ENCODE data around the gene SPATA21.

SPATA21 gene

DNA sequence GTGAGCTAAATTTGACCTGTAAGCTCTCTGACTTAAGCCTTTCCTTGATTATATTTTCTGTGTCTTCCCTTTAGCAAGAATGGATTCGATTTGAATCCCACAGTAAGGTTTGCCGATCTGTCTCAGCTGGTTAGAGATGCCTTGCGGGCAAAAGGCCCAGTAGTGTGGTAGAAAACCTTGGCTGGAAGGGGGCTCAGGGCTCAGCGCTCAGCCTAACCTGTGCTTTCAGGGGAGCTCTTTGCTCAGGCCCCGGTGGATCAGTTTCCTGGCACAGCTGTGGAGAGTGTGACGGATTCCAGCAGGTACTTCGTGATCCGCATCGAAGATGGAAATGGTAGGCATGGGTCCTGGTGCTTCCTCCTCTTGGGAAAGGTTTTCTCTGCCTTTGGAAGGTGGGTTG, 10.4 kb upstream of the SPATA21 start:
- TF ChIP-seq, protein P1, sequence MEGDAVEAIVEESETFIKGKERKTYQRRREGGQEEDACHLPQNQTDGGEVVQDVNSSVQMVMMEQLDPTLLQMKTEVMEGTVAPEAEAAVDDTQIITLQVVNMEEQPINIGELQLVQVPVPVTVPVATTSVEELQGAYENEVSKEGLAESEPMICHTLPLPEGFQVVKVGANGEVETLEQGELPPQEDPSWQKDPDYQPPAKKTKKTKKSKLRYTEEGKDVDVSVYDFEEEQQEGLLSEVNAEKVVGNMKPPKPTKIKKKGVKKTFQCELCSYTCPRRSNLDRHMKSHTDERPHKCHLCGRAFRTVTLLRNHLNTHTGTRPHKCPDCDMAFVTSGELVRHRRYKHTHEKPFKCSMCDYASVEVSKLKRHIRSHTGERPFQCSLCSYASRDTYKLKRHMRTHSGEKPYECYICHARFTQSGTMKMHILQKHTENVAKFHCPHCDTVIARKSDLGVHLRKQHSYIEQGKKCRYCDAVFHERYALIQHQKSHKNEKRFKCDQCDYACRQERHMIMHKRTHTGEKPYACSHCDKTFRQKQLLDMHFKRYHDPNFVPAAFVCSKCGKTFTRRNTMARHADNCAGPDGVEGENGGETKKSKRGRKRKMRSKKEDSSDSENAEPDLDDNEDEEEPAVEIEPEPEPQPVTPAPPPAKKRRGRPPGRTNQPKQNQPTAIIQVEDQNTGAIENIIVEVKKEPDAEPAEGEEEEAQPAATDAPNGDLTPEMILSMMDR (IDR thresholded peaks at IDR 0.05; ENCODE audit: insufficient read depth, low read depth, low read length, missing control alignments): no peak
- no peak for DNase-seq (ENCODE audit: low read depth)

DNA sequence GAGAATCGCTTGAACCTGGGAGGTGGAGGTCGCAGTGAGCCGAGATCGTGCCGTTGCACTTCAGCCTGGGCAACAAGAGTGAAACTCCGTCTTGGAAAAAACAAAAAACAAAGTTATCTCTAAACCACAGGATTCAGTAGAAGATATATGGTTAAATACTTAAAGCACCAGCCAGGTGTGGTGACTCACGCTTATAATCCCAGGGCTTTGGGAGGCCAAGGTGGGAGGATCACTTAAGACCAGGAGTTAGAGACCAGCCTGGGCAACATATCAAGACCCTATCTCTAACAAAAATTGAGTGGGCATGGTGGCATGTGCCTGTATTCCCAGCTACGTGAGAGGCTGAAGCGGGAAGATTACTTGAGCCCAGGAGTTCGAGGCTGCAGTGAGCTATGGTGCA, 8.9 kb upstream of the SPATA21 start:
- H3K4me3 ChIP-seq (ENCODE audit: low read depth, low read length): no peak overlapping the region
- TF ChIP-seq, protein P1 (IDR thresholded peaks at IDR 0.05; ENCODE audit: insufficient read depth, low read depth, low read length, missing control alignments): no peak
- no peak for DNase-seq (ENCODE audit: low read depth)

More for the DNA sequence above, 10.4 kb upstream of the SPATA21 start:
- H3K4me3 ChIP-seq (ENCODE audit: low read depth, low read length): no peak overlapping the region

DNA sequence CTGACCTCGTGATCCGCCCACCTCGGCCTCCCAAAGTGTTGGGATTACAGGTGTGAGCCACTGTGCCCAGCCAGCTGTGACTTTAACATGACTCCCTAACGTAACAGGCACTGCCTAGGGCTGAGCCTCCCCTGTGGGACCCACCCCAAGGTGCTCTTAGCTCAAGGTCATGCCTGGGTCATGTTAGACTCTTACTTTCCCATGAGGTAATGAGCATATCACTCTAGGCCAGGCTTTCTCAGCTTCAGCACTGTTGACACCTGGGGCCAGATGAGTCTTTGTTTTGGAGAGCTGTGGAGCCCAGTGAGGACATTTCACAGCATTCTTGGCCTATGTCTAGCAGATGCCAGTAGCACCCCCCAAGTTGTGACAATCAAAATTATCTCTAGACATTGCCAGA, 7.8 kb upstream of the SPATA21 start:
- DNase-seq (ENCODE audit: low read depth): no peak
- no peak overlapping the region for H3K4me3 ChIP-seq (ENCODE audit: low read depth, low read length)
- TF ChIP-seq, protein P1 (IDR thresholded peaks at IDR 0.05; ENCODE audit: insufficient read depth, low read depth, low read length, missing control alignments): no peak

DNA sequence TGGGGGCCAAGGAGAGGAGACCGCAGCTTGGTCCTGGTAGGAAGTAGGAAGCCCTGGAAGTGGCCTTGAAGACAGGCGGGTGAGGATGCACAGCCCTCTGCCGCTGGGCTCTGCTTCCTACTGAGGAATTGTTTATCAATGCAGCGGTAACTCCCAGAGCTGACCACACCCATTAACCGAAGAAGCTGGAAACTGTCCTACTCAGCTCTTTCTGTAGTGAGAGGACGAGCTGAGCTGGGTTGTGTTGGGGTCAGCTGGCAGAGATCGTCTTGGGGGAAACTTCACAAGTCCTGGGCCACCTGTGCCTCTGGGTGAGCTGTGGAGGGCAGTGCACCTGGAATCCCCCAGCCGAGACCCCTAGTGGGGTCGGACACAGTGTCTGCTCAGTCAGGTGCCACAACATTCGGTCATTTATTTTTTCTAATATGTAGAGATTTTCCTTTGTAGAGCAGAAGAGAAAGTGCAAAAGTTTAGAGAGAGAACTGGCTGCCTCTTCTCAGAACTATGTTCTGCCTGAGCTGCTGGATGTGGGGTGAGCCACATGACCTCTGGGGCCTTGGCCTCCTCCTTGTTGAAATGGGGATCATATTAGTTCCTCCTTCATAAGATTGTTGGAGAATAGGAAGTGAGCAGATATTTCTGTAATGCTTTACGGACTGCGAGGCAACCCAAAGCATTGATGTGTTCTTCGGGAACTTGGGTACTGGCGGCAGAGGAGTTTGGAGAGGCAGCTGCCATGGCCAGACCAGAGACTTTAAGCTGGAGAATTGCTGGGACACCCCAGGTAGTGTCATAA, 6.9 kb upstream of the SPATA21 start:
- DNase-seq (ENCODE audit: low read depth): no peak
- TF ChIP-seq, protein P1 (IDR thresholded peaks at IDR 0.05; ENCODE audit: insufficient read depth, low read depth, low read length, missing control alignments): no peak
- no peak overlapping the region for H3K4me3 ChIP-seq (ENCODE audit: low read depth, low read length)

DNA sequence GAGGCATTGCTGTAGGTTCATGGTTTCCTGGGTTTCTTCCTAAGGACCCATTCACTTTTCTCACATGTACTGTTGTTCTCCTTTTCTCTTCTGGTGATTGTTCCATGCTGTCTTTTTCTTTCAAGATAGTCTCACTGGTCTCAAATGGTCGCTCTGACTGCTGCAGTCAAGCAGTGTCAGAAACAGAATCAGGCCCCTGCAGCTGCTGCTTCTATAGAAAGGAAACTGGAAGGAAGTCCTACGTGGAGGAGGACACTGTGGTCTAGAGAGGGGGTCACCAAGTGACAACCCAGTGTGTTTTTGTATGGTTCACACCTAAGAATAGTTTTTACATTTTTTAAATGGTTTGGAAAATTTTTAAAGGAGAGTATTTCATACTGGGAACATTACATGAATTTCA, 5.7 kb upstream of the SPATA21 start:
- DNase-seq (ENCODE audit: low read depth): peak; percentile 25
- TF ChIP-seq, protein P1 (IDR thresholded peaks at IDR 0.05; ENCODE audit: insufficient read depth, low read depth, low read length, missing control alignments): no peak
- H3K4me3 ChIP-seq (ENCODE audit: low read depth, low read length): peak overlapping the region; percentile 96

DNA sequence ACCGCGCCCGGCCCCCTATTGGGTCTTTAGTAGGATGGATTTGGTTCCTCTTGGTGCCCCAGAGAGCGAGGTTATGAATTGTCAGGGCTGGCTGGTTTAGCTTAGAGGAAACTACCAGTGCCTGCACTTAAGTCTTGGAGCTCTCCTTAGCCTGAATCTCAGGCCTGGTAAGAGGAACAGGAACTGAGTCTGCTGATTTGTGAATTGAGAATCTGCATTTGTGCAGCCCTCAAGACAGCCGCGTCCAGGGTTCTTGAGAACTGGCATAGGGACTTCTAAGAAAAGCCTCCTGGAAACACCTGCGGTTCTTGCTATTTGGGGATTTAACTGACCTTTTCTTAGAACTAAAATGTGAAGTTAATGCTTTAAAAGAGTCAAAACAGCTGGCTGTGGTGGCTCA, 5.0 kb upstream of the SPATA21 start:
- TF ChIP-seq, protein P1 (IDR thresholded peaks at IDR 0.05; ENCODE audit: insufficient read depth, low read depth, low read length, missing control alignments): no peak
- DNase-seq (ENCODE audit: low read depth): peak; percentile 58
- peak overlapping the region; percentile 96 for H3K4me3 ChIP-seq (ENCODE audit: low read depth, low read length)

DNA sequence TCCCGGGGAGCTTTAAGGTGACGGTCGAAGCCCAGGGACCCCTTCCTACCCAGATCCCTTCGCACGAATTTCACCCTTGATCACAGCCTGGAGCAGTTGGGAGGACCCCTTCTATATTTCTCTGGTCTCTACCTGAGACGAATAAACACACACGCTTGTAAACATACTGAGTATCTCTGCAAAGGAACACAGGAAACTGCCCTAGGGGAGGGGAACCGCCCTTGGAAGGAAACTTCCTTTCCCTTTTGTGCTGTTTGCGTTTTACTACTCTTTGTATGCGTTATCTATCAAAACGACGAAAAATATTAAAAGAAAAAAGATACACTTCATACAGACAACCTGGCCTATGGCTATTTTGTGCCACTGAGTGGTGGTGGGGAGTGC, 4.0 kb upstream of the SPATA21 start:
- TF ChIP-seq, protein P1 (IDR thresholded peaks at IDR 0.05; ENCODE audit: insufficient read depth, low read depth, low read length, missing control alignments): no peak
- no peak for DNase-seq (ENCODE audit: low read depth)
- H3K4me3 ChIP-seq (ENCODE audit: low read depth, low read length): peak overlapping the region; percentile 96
